Thyroid gland (tissue), 4 donors: ENCODE measurements around the gene GNGT1. TPM values are rescaled to one million over a fixed set of nuclear protein-coding genes. Genes with fewer than 3 reads are reported as not detected.

ENCODE experiments used
- DNase-seq, 2 donors: peaks; one replicate each; pipeline ENCODE4 v3.0.0-alpha.2; 2019
- H3K27ac ChIP-seq, 3 donors: fragments of 200-600 bp; sonication (generic); 1 replicate in 2 of 3; 2 replicates in 1 of 3; pipeline ENCODE4 v1.5.1; 2016 to 2019; ENCODE audit warnings: mild to moderate bottlenecking in 1 of 3, moderate library complexity in 1 of 3
- H3K27me3 ChIP-seq: fragments of 200-600 bp; sonication (generic); one replicate; pipeline ENCODE4 v1.5.1; 2019
- H3K36me3 ChIP-seq, 2 donors: fragments of 200-600 bp; sonication (generic); one replicate each; pipeline ENCODE4 v1.5.1; 2016 to 2019
- H3K4me1 ChIP-seq, 2 donors: fragments of 200-600 bp; sonication (generic); one replicate each; pipeline ENCODE4 v1.5.1; 2017 to 2019
- H3K4me3 ChIP-seq, 3 donors: fragments of 200-600 bp; sonication (generic); replicated peaks in 1 of 3; 1 replicate in 2 of 3; 2 replicates in 1 of 3; pipeline ENCODE4 v1.5.1; 2016; ENCODE audit warnings: mild to moderate bottlenecking in 1 of 3
- H3K9me3 ChIP-seq: fragments of 200-600 bp; sonication (generic); one replicate; pipeline ENCODE4 v1.5.1; 2017
- POLR2A ChIP-seq, 2 donors: fragments of 450-650 bp; IDR thresholded peaks; one replicate each; pipeline ENCODE4 v1.6.1; 2017; ENCODE audit warnings: antibody characterized with exemption in 2 of 2, mild to moderate bottlenecking in 2 of 2, moderate library complexity in 1 of 2
- WGBS, 2 donors: methylation state at CpG; one replicate each; pipeline ENCODE4 v1.1.5; 2017; 5-methylcytosine and 5-hydroxymethylcytosine counted together
- intact Hi-C: fragments of 100-400 bp; cut with DNase I; formaldehyde crosslinking; loops from one replicate; pipeline ENCODE4 v1.15.1; 2023
- total RNA-seq, 4 donors: library from RNA; depleted of rRNA; stranded (reverse); fragments of >200 nt; gene quantifications; one replicate each; pipeline ENCODE4 v1.2.3, GENCODE V29; 2016
- TF ChIP-seq, protein P1 (sequence below), 6 experiments: fragments of 200-600 bp in 3 of 6; fragments of 450-650 bp in 3 of 6; sonication (generic) in 3 of 6; IDR thresholded peaks; one replicate each; pipeline ENCODE4 v1.5.1; 2016 to 2019; ENCODE audit warnings: antibody characterized with exemption in 6 of 6, mild to moderate bottlenecking in 2 of 6, inconsistent platforms in 1 of 6, moderate library complexity in 1 of 6

The GNGT1 gene
- total RNA-seq, 4 donors from 2014 or later, result not detected

DNA sequence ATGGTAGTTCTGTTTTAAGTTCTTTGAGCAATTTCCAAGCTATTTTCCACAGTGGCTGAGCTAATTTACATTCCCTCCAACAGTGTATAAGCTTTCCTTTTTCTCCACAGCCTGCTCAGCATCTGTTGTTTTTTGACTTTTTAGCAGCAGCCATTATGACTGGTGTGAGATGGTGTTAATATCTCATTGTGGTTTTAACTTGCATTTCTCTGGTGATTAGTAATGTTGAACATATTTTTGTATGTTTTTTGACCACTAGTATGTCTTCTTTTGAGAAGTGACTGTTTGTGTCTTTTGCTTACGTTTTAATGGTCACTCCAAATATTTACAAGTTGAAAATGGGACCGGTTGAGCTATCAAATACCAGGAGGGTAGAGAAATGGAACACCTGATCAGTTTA is 35.6 kb downstream of the GNGT1 start:
- intact Hi-C loops, result no loop called here
- H3K4me3 ChIP-seq, result no peak overlapping the region
- no peak overlapping the region for H3K27ac ChIP-seq
- DNase-seq, result no peak
- TF ChIP-seq, protein P1, sequence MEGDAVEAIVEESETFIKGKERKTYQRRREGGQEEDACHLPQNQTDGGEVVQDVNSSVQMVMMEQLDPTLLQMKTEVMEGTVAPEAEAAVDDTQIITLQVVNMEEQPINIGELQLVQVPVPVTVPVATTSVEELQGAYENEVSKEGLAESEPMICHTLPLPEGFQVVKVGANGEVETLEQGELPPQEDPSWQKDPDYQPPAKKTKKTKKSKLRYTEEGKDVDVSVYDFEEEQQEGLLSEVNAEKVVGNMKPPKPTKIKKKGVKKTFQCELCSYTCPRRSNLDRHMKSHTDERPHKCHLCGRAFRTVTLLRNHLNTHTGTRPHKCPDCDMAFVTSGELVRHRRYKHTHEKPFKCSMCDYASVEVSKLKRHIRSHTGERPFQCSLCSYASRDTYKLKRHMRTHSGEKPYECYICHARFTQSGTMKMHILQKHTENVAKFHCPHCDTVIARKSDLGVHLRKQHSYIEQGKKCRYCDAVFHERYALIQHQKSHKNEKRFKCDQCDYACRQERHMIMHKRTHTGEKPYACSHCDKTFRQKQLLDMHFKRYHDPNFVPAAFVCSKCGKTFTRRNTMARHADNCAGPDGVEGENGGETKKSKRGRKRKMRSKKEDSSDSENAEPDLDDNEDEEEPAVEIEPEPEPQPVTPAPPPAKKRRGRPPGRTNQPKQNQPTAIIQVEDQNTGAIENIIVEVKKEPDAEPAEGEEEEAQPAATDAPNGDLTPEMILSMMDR (IDR thresholded peaks at IDR 0.05), result no peak
- no peak for TF ChIP-seq POLR2A (IDR thresholded peaks at IDR 0.05)
- WGBS, 2 donors, result 80 to 85% methylated on average over 2 of the region's 2 CpGs
- H3K4me1 ChIP-seq, result no peaks in the 10 kb centered on the region
- H3K27me3 ChIP-seq, result no peaks in the 10 kb centered on the region
- H3K36me3 ChIP-seq, result no peaks in the 10 kb centered on the region
- H3K9me3 ChIP-seq, result no peaks in the 10 kb centered on the region

DNA sequence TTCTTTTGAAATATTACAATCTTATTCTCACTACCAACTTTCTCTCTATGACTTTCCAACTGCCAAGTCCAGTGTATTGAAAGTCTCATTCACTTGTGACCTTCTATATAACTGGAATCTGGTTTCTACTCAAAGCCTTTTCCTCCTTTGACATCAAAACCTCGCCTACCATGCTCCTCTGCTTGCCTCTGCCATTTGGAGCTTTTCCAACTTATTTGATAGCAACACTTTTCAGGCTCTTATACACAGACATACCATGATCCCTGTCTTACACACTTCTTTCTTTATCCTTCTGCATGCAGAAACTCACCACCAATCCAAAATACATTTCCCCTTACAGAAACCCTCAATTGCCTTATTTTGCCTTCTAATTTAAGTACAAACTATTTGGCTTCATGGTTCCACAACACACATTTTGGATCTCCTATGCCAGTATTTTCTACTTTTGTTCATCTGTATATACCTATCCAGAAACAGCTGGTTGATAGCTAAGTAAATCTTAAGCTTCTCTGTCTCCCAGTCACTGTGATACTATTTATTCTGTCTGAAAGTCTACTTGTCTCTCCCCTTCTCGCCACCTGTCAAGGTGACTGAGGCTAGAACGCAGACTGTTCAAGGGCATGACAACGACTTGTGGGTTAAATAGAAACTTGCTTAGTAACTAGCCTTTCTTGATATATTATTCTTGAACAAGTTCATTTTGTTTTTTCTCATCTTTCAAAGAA is 37.6 kb downstream of the GNGT1 start:
- 55 to 57% methylated on average over 4 of the region's 4 CpGs for WGBS, 2 donors
- H3K27me3 ChIP-seq, result no peaks in the 10 kb centered on the region
- H3K27ac ChIP-seq, result peak overlapping the region in 1 of 3 donors; percentile 70
- H3K4me3 ChIP-seq, result no peak overlapping the region
- TF ChIP-seq, protein P1 (IDR thresholded peaks at IDR 0.05), result no peak
- no peak for TF ChIP-seq POLR2A (IDR thresholded peaks at IDR 0.05)
- no peak for DNase-seq
- no peaks in the 10 kb centered on the region for H3K36me3 ChIP-seq
- no peaks in the 10 kb centered on the region for H3K9me3 ChIP-seq
- intact Hi-C loops, result no loop called here
- no peaks in the 10 kb centered on the region for H3K4me1 ChIP-seq

DNA sequence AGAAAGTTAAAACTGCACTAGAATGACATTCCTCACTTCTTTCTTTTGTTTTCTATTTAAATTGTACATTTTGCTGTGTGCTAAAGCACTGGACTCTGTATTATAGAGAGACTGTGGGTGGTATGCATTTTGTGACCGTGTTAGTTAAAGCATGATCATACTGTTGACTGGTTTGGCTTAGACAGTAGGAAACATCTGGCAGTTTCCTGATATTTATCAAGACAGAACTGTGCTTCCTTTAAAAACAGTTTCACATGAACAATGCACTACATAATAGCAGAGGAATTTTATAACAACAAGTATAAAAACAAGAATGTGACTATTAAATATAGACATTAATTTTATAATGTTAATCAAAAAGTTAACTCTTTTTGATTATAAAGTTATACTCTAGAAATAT is 38.3 kb downstream of the GNGT1 start:
- intact Hi-C loops, result no loop called here
- Histone ChIP-seq H3K36me3 (no peaks in the 10 kb centered on the region), H3K27ac (peak overlapping the region in 2 of 3 donors; percentile 45 to 70), H3K27me3 (no peaks in the 10 kb centered on the region), H3K9me3 (no peaks in the 10 kb centered on the region), H3K4me3 (no peak overlapping the region), H3K4me1 (no peaks in the 10 kb centered on the region)
- DNase-seq, result no peak
- TF ChIP-seq, protein P1 (IDR thresholded peaks at IDR 0.05), result no peak
- TF ChIP-seq POLR2A (IDR thresholded peaks at IDR 0.05), result peak in 1 of 2 donors; percentile 20
- WGBS, 2 donors, result 44 to 54% methylated on average over 1 of the region's 1 CpG

DNA sequence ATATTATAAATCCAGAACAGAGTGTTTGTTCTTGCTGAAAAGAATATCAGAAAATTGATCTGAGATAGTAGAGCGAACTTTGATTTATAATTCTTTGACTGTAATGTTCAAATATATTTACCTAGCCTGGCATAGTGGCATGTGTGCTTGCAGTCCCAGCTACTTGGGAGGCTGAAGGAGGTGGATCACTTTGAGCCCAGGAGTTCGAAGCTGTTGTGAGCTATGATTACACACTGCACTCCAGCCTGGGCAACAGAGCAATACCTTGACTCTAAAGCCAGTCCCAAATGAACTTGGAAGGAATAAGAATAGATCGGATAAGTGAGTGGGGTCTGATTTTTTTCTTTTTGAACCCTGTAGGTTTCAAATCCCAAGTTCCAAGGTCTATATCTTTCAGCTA is 38.7 kb downstream of the GNGT1 start:
- Histone ChIP-seq H3K4me3 (no peak overlapping the region), H3K27ac (peak overlapping the region; percentile 28 to 70 (median 45)), H3K36me3 (no peaks in the 10 kb centered on the region), H3K9me3 (no peaks in the 10 kb centered on the region), H3K27me3 (no peaks in the 10 kb centered on the region), H3K4me1 (no peaks in the 10 kb centered on the region)
- no peak for DNase-seq
- 16 to 33% methylated on average over 3 of the region's 3 CpGs for WGBS, 2 donors
- intact Hi-C loops, result no loop called here
- TF ChIP-seq, protein P1 (IDR thresholded peaks at IDR 0.05), result no peak
- TF ChIP-seq POLR2A (IDR thresholded peaks at IDR 0.05), result no peak

DNA sequence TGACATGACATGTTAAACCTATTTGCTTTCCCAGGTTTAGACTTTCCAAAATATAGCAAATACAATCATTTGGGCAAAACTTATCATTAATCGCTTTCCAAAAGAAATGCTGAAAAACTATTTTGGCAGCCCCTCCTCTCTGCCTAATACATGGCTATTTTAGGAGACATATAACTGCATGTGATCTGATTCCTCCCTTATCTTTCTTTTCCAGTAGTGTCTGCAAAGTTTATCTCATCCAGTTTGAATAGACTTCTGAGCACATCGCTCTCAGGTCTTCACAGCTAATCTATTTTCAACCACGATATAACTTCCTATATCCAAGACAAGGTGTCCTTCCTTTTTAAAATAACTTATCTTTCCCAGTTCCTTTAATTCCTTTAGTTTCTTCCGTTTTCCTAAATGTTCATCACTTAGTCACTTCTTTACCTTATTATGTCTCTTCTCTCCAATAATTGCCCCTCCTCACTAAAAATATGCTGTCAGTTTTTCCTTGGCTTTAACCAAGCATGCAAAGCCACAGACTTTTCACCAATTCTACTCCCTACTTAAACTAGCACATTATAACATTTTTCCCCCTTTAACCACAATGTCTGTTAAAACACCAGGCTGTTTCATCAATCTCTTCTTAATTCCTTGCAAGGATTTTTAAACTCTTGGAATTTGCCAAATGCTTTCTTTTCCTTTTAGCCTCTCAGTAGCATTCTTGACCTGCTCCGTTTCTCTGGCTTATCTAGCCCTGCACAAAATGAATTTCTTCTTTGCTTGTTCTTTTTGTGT is 39.6 kb downstream of the GNGT1 start:
- Histone ChIP-seq H3K4me1 (no peaks in the 10 kb centered on the region), H3K9me3 (no peaks in the 10 kb centered on the region), H3K4me3 (no peak overlapping the region), H3K36me3 (no peaks in the 10 kb centered on the region), H3K27me3 (no peaks in the 10 kb centered on the region), H3K27ac (peak overlapping the region in 2 of 3 donors; percentile 28 to 70)
- 59 to 63% methylated on average over 5 of the region's 5 CpGs for WGBS, 2 donors
- TF ChIP-seq, protein P1 (IDR thresholded peaks at IDR 0.05), result no peak
- intact Hi-C loops, result no loop called here
- DNase-seq, result no peak
